H1 (cell line): ENCODE results near the gene TBX18. TPM values are rescaled to one million over a fixed set of nuclear protein-coding genes. Genes with fewer than 3 reads are reported as not detected.

Experiments used
- CTCF ChIA-PET: fragments of 300-600 bp; sonication (Branson Sonifier 250); formaldehyde crosslinking; loops from one replicate; lab custom pipeline; 2021; ENCODE audit not compliant: partially characterized antibody; lab: Charles Lee
- POLR2A ChIA-PET: fragments of 300-600 bp; sonication (Branson Sonifier 250); formaldehyde crosslinking; loops from one replicate; lab custom pipeline; 2021; ENCODE audit warnings: inconsistent platforms; ENCODE audit not compliant: partially characterized antibody; lab: Charles Lee
- DNase-seq, 2 experiments: peaks; one replicate each; pipeline versions ENCODE4 v3.0.0 to v3.0.0-alpha.2; 2010 to 2022; ENCODE audit warnings: low spot score in 2 of 2, low read depth in 1 of 2, mixed read lengths in 1 of 2
- FAIRE-seq: peaks from 2 replicates; lab custom pipeline; 2011; peaks lifted over from hg19 to GRCh38; lab: Jason Lieb, UNC
- H2AFZ ChIP-seq: 2 replicates; pipeline ENCODE4 v1.8.1; 2012; ENCODE audit warnings: low read length, inconsistent platforms
- H2AK5ac ChIP-seq: 2 replicates; pipeline ENCODE4 v1.6.1; 2013; ENCODE audit warnings: low read depth, low read length
- H2BK120ac ChIP-seq: replicated peaks from 2 replicates; pipeline ENCODE3; 2013; ENCODE audit warnings: low read depth, low read length, inconsistent platforms
- H2BK12ac ChIP-seq: 2 replicates; pipeline ENCODE4 v1.6.1; 2013; ENCODE audit warnings: low read depth, low read length
- H2BK15ac ChIP-seq: 2 replicates; pipeline ENCODE4 v1.6.1; 2013; ENCODE audit warnings: low read length
- H2BK20ac ChIP-seq: 2 replicates; pipeline ENCODE4 v1.6.1; 2013; ENCODE audit warnings: low read length
- H2BK5ac ChIP-seq: 2 replicates; pipeline ENCODE4 v1.6.1; 2013; ENCODE audit warnings: low read depth, low read length
- H3K14ac ChIP-seq: 2 replicates; pipeline ENCODE4 v1.6.1; 2013; ENCODE audit warnings: inconsistent platforms; ENCODE audit not compliant: insufficient read length
- H3K18ac ChIP-seq: 2 replicates; pipeline ENCODE4 v1.6.1; 2013; ENCODE audit warnings: low read length; ENCODE audit errors: extremely low read depth
- H3K23ac ChIP-seq: 2 replicates; pipeline ENCODE4 v1.6.1; 2013; ENCODE audit warnings: inconsistent platforms; ENCODE audit not compliant: insufficient read length
- H3K23me2 ChIP-seq: 2 replicates; pipeline ENCODE4 v1.6.1; 2013; ENCODE audit warnings: low read depth, low read length
- H3K27ac ChIP-seq: 2 replicates; pipeline ENCODE4 v1.6.1; 2011; ENCODE audit warnings: low read depth, low read length, inconsistent platforms
- H3K27me3 ChIP-seq, 4 experiments: replicated peaks in 1 of 4; 1 replicate in 1 of 4; 2 replicates in 3 of 4; pipeline versions ENCODE4 v1.6.1 to v1.8.1; 2011 to 2013; ENCODE audit warnings: low read length in 3 of 4, mild to moderate bottlenecking in 3 of 4, inconsistent platforms in 2 of 4, mixed read lengths in 2 of 4, moderate library complexity in 1 of 4; ENCODE audit not compliant: control insufficient read depth in 3 of 4, insufficient read depth in 3 of 4; ENCODE audit errors: extremely low read depth in 1 of 4
- H3K36me3 ChIP-seq, 4 experiments: 2 replicates each; pipeline versions ENCODE4 v1.6.1 to v1.8.1; 2011 to 2013; ENCODE audit warnings: mild to moderate bottlenecking in 4 of 4, low read length in 3 of 4, moderate library complexity in 2 of 4, control low read depth in 1 of 4, inconsistent platforms in 1 of 4; ENCODE audit not compliant: insufficient read depth in 4 of 4, control insufficient read depth in 2 of 4
- H3K4ac ChIP-seq: replicated peaks from 2 replicates; pipeline ENCODE3; 2013; ENCODE audit warnings: low read length, low read depth, mixed read lengths, inconsistent platforms; ENCODE audit not compliant: insufficient read length
- H3K4me1 ChIP-seq, 4 experiments: replicated peaks in 1 of 4; 1 replicate in 1 of 4; 2 replicates in 3 of 4; pipeline versions ENCODE4 v1.6.1 to v1.8.1; 2011 to 2013; ENCODE audit warnings: low read length in 3 of 4, inconsistent platforms in 2 of 4, mixed read lengths in 1 of 4; ENCODE audit not compliant: insufficient read depth in 4 of 4, control insufficient read depth in 3 of 4
- H3K4me2 ChIP-seq, 2 experiments: 2 replicates each; pipeline versions ENCODE4 v1.6.1 to v1.8.1; 2011 to 2013; ENCODE audit warnings: low read depth in 2 of 2, low read length in 2 of 2, control low read depth in 1 of 2, inconsistent platforms in 1 of 2, mild to moderate bottlenecking in 1 of 2; ENCODE audit not compliant: insufficient read depth in 1 of 2
- H3K4me3 ChIP-seq, 4 experiments: fragments of 200-600, 300-600 bp in 1 of 4; sonication (generic), shearing (Covaris generic), sonication (Bioruptor Twin) in 1 of 4; 2 replicates each; pipeline versions ENCODE4 v1.5.1 to v1.8.1; 2011 to 2016; ENCODE audit warnings: low read length in 4 of 4, low read depth in 3 of 4, control low read depth in 2 of 4, inconsistent platforms in 2 of 4, mild to moderate bottlenecking in 2 of 4, mixed read lengths in 1 of 4, moderate library complexity in 1 of 4; ENCODE audit not compliant: insufficient read depth in 2 of 4; ENCODE audit errors: extremely low read depth in 1 of 4
- H3K56ac ChIP-seq: replicated peaks from 2 replicates; pipeline ENCODE3; 2013; ENCODE audit warnings: low read depth, mild to moderate bottlenecking, mixed read lengths, low read length, inconsistent platforms; ENCODE audit not compliant: insufficient read length
- H3K79me1 ChIP-seq: 2 replicates; pipeline ENCODE4 v1.6.1; 2013; ENCODE audit warnings: low read depth, low read length, control low read depth
- H3K79me2 ChIP-seq, 2 experiments: 2 replicates each; pipeline versions ENCODE4 v1.6.1 to v1.8.1; 2012 to 2013; ENCODE audit warnings: low read length in 2 of 2, mild to moderate bottlenecking in 2 of 2, inconsistent platforms in 1 of 2; ENCODE audit not compliant: insufficient read depth in 2 of 2, control insufficient read depth in 1 of 2
- H3K9ac ChIP-seq, 4 experiments: replicated peaks in 1 of 4; 1 replicate in 1 of 4; 2 replicates in 3 of 4; pipeline versions ENCODE4 v1.6.1 to v1.8.1; 2011 to 2013; ENCODE audit warnings: low read depth in 3 of 4, low read length in 3 of 4, control low read depth in 2 of 4, mild to moderate bottlenecking in 2 of 4, moderate library complexity in 2 of 4, inconsistent platforms in 1 of 4; ENCODE audit errors: extremely low read depth in 1 of 4
- H3K9me3 ChIP-seq, 2 experiments: 2 replicates each; pipeline versions ENCODE4 v1.6.1 to v1.8.1; 2012 to 2013; ENCODE audit warnings: mild to moderate bottlenecking in 2 of 2, moderate library complexity in 2 of 2, control low read depth in 1 of 2, inconsistent platforms in 1 of 2, low read depth in 1 of 2, low read length in 1 of 2, mixed read lengths in 1 of 2; ENCODE audit not compliant: insufficient read depth in 2 of 2
- H4K20me1 ChIP-seq, 2 experiments: replicated peaks in 1 of 2; 2 replicates each; pipeline versions ENCODE3 to v1.8.1; 2011 to 2013; ENCODE audit warnings: inconsistent platforms in 2 of 2, low read length in 2 of 2, mild to moderate bottlenecking in 1 of 2; ENCODE audit not compliant: insufficient read depth in 2 of 2, control insufficient read depth in 1 of 2
- H4K5ac ChIP-seq: 2 replicates; pipeline ENCODE4 v1.6.1; 2013; ENCODE audit warnings: low read length, low read depth, mixed read lengths, inconsistent platforms; ENCODE audit not compliant: insufficient read length
- H4K8ac ChIP-seq: 2 replicates; pipeline ENCODE4 v1.8.0; 2013; ENCODE audit warnings: mild to moderate bottlenecking, moderate library complexity, low read length, inconsistent platforms; ENCODE audit not compliant: insufficient read depth; ENCODE audit errors: extremely low read depth
- H4K91ac ChIP-seq: replicated peaks from 2 replicates; pipeline ENCODE3; 2013; ENCODE audit warnings: low read length, mixed read lengths, inconsistent platforms; ENCODE audit not compliant: insufficient read length
- BCL11A ChIP-seq, 2 experiments: IDR thresholded peaks; one replicate each; pipeline ENCODE4 v1.6.1; 2011; ENCODE audit warnings: low read depth in 2 of 2, low read length in 2 of 2, mild to moderate bottlenecking in 2 of 2
- HDAC2 ChIP-seq, 2 experiments: fragments of 300-600 bp in 1 of 2; sonication (generic) in 1 of 2; IDR thresholded peaks; 2 replicates each; pipeline ENCODE4 v1.6.1; 2011 to 2012; ENCODE audit warnings: low read depth in 2 of 2, low read length in 2 of 2, mild to moderate bottlenecking in 2 of 2, moderate library complexity in 2 of 2, borderline replicate concordance in 1 of 2, inconsistent platforms in 1 of 2
- HDAC6 ChIP-seq: IDR thresholded peaks from one replicate; pipeline ENCODE4 v1.7.1; 2012; ENCODE audit warnings: low read depth, mild to moderate bottlenecking, inconsistent platforms, low read length, moderate library complexity
- JUN ChIP-seq: IDR thresholded peaks from 2 replicates; pipeline ENCODE4 v1.6.1; 2011; ENCODE audit warnings: low read depth, mild to moderate bottlenecking, improper control_type of control experiment, low read length
- NANOG ChIP-seq: IDR thresholded peaks from 2 replicates; pipeline ENCODE4 v1.6.1; 2011; ENCODE audit warnings: low read length, low read depth, mild to moderate bottlenecking, inconsistent platforms; ENCODE audit not compliant: insufficient read depth, poor library complexity, severe bottlenecking
- RAD21 ChIP-seq, 2 experiments: IDR thresholded peaks in 1 of 2; conservative IDR thresholded peaks in 1 of 2; 2 replicates each; pipeline ENCODE4 v1.6.1; 2011; ENCODE audit warnings: low read depth in 2 of 2, low read length in 2 of 2, improper control_type of control experiment in 1 of 2, inconsistent platforms in 1 of 2, mild to moderate bottlenecking in 1 of 2, moderate library complexity in 1 of 2
- RNF2 ChIP-seq: fragments of 200-900, 300-1000 bp; sonication (generic); IDR thresholded peaks from 2 replicates; pipeline ENCODE4 v1.7.1; 2016; ENCODE audit warnings: borderline replicate concordance, low read depth, mild to moderate bottlenecking, antibody characterized with exemption, low read length; ENCODE audit not compliant: poor library complexity, severe bottlenecking; ENCODE audit errors: missing control alignments
- SIX5 ChIP-seq: IDR thresholded peaks from 2 replicates; pipeline ENCODE4 v1.6.1; 2011; ENCODE audit warnings: mild to moderate bottlenecking, low read depth, low read length
- YY1 ChIP-seq: IDR thresholded peaks from 2 replicates; pipeline ENCODE4 v1.6.1; 2011; ENCODE audit warnings: low read depth, mild to moderate bottlenecking, low read length
- WGBS, 2 experiments: shearing (Covaris generic) in 1 of 2; methylation state at CpG; one replicate each; pipeline versions ENCODE4 v1.1.6 to v1.1.7; 2013 to 2015; ENCODE audit warnings: low lambda C conversion rate in 2 of 2, mixed read lengths in 2 of 2, inconsistent platforms in 1 of 2, low coverage in 1 of 2, missing lambda C conversion rate in 1 of 2; ENCODE audit not compliant: insufficient replicate concordance in 2 of 2, insufficient coverage in 1 of 2, insufficient read length in 1 of 2; ENCODE audit errors: extremely low coverage in 1 of 2, missing lambda C conversion rate in 1 of 2; 5-methylcytosine and 5-hydroxymethylcytosine counted together
- polyA plus RNA-seq, 7 experiments: library from polyadenylated mRNA; depleted of rRNA in 3 of 7; stranded (reverse) in 5 of 7; unstranded in 2 of 7; fragments of >200 nt in 5 of 7; fragments of 200-250 nt in 2 of 7; gene quantifications; 1 replicate in 5 of 7; 2 replicates in 1 of 7; 4 replicates in 1 of 7; pipeline versions ENCODE4 v1.2.1 to v1.2.3, GENCODE V29; 2011 to 2013; ENCODE audit warnings: missing spikeins in 2 of 7, mixed read lengths in 2 of 7
- total RNA-seq: library from RNA; stranded (reverse); fragmentation: NEBNext Ultra II Directional; extraction: Animal tissue kit (Norgen Biotek cat#: 25700); gene quantifications from 2 replicates; pipeline ENCODE4 v1.2.1, GENCODE V29; 2021
- TF ChIP-seq, protein P1 (sequence below): IDR thresholded peaks from 2 replicates; pipeline ENCODE4 v1.6.1; 2012; ENCODE audit warnings: inconsistent platforms
- TF ChIP-seq, protein P2 (sequence below): IDR thresholded peaks from 2 replicates; pipeline ENCODE4 v1.6.1; 2011; ENCODE audit warnings: low read depth, mild to moderate bottlenecking, low read length; ENCODE audit not compliant: insufficient read depth

Gene TBX18
- total and polyA plus RNA-seq, 2 of the 8 experiments (the other 6 are each of a cell fraction or from before 2014, with no cell fraction given), result 0.02 TPM; not detected in 1

DNA sequence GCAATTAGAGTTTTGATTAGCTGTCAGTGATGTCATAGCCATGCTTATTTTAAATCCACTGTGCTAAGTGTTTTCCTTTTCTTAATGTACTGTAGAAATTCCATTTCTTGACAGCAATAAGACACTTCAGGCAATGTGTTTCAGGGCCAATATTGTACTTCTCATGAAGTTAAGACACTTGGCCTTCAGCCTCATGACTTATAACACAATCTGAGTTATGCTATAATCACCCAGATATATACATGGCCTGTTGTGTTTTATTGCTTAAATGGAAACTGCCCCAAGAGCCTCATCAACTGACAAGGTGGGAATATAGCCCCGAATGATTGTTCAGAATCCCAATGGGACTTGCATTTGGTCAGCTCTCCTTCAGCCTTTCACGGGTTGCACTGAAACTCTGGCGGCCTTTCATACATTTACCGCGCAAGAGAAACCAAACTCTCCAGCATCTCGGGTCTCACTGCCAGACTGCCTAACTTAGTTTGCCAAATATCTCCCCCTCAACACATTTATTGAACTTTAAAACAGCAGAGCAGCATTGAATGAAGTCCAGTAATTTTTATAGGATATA lies 44.2 kb upstream of the TBX18 start:
- FAIRE-seq (no peak), DNase-seq (no peak)
- H3K36me3 ChIP-seq, result no peaks in the 10 kb centered on the region
- H2BK20ac ChIP-seq, result no peak overlapping the region
- H3K9ac ChIP-seq, result no peak overlapping the region
- ChIA-PET POLR2A (no interaction called here), CTCF (no interaction called here)
- H3K4me3 ChIP-seq, result no peak overlapping the region
- H3K9me3 ChIP-seq, result no peaks in the 10 kb centered on the region
- no peaks in the 10 kb centered on the region for H3K23me2 ChIP-seq
- H3K23ac ChIP-seq, result no peak overlapping the region
- H3K14ac ChIP-seq, result no peak overlapping the region
- H3K27ac ChIP-seq, result no peak overlapping the region
- no peak overlapping the region for H2BK5ac ChIP-seq
- no peak overlapping the region for H3K56ac ChIP-seq
- no peaks in the 10 kb centered on the region for H3K27me3 ChIP-seq
- no peak overlapping the region for H4K5ac ChIP-seq
- H4K91ac ChIP-seq, result no peak overlapping the region
- no peaks in the 10 kb centered on the region for H3K4me1 ChIP-seq
- no peak overlapping the region for H2AK5ac ChIP-seq
- H3K79me2 ChIP-seq, result no peaks in the 10 kb centered on the region
- WGBS, 2 experiments, result 96% methylated on average over 6 of the region's 6 CpGs; no CpG with 5 or more reads in 1 of the 2 experiments
- no peak overlapping the region for H2AFZ ChIP-seq
- no peak overlapping the region for H3K18ac ChIP-seq
- H3K4me2 ChIP-seq, result no peak overlapping the region
- H2BK12ac ChIP-seq, result no peak overlapping the region
- H2BK120ac ChIP-seq, result no peak overlapping the region
- no peak overlapping the region for H2BK15ac ChIP-seq
- no peaks in the 10 kb centered on the region for H3K79me1 ChIP-seq
- H3K4ac ChIP-seq, result no peak overlapping the region
- no peak overlapping the region for H4K8ac ChIP-seq
- H4K20me1 ChIP-seq, result no peaks in the 10 kb centered on the region
- no peak for TF ChIP-seq BCL11A (IDR thresholded peaks at IDR 0.05; ENCODE audit: low read depth in 2 of 2, low read length in 2 of 2)
- TF ChIP-seq, protein P1, sequence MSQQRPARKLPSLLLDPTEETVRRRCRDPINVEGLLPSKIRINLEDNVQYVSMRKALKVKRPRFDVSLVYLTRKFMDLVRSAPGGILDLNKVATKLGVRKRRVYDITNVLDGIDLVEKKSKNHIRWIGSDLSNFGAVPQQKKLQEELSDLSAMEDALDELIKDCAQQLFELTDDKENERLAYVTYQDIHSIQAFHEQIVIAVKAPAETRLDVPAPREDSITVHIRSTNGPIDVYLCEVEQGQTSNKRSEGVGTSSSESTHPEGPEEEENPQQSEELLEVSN, result no peak
- no peak for TF ChIP-seq RNF2
- no peak for TF ChIP-seq HDAC6
- TF ChIP-seq, protein P2, sequence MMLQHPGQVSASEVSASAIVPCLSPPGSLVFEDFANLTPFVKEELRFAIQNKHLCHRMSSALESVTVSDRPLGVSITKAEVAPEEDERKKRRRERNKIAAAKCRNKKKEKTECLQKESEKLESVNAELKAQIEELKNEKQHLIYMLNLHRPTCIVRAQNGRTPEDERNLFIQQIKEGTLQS, result no peak
- no peak for TF ChIP-seq YY1
- no peak for TF ChIP-seq JUN
- TF ChIP-seq SIX5, result no peak
- no peak for TF ChIP-seq HDAC2 (IDR thresholded peaks at IDR 0.05; ENCODE audit: borderline replicate concordance in 1 of 2, low read depth in 2 of 2, low read length in 2 of 2)
- no peak for TF ChIP-seq NANOG
- TF ChIP-seq RAD21 (IDR thresholded peaks at IDR 0.05 in 1 of 2, conservative IDR thresholded peaks at IDR 0.05 in 1 of 2; ENCODE audit: low read depth in 2 of 2, low read length in 2 of 2), result no peak
